IPS-18c (cell line): ENCODE measurements around the gene LMLN.
"Not testable (repeated sequence)": the region's sequence is repeated elsewhere in the genome, so short reads cannot be mapped to it uniquely, and the experiment has no call there.

Experiments
- H3K4me3 ChIP-seq: 2 replicates; pipeline ENCODE4 v1.7.0; 2013; ENCODE audit warnings: low read depth, mild to moderate bottlenecking, low read length, moderate library complexity; ENCODE audit not compliant: insufficient read depth
- H3K9me3 ChIP-seq: one replicate; pipeline ENCODE4 v1.6.1; 2013; ENCODE audit warnings: mild to moderate bottlenecking, low read length, moderate library complexity; ENCODE audit not compliant: control insufficient read depth, insufficient read depth

The LMLN gene

GRCh38 chr3:197953325-197953724 is 6.7 kb upstream of the LMLN start:
- Histone ChIP-seq H3K4me3 (no peak overlapping the region), H3K9me3 (no peaks in the 10 kb centered on the region)

- H3K4me3 ChIP-seq = no peak overlapping the region
Observed at GRCh38 chr3:197953881-197954280, 6.1 kb upstream of the LMLN start.

GRCh38 chr3:197955892-197956477 is 4.0 kb upstream of the LMLN start:
- H3K9me3 ChIP-seq = no peaks in the 10 kb centered on the region
- H3K4me3 ChIP-seq = no peak overlapping the region

More at GRCh38 chr3:197953881-197954280, 6.1 kb upstream of the LMLN start:
- H3K9me3 ChIP-seq = no peaks in the 10 kb centered on the region

- no peak overlapping the region for H3K4me3 ChIP-seq
Observed at GRCh38 chr3:197956626-197956988, 3.4 kb upstream of the LMLN start.

GRCh38 chr3:197957790-197958133 is 2.3 kb upstream of the LMLN start:
- no peaks in the 10 kb centered on the region for H3K9me3 ChIP-seq
- no peak overlapping the region for H3K4me3 ChIP-seq

More at GRCh38 chr3:197956626-197956988, 3.4 kb upstream of the LMLN start:
- no peaks in the 10 kb centered on the region for H3K9me3 ChIP-seq

- H3K4me3 ChIP-seq = no peak overlapping the region
- no peaks in the 10 kb centered on the region for H3K9me3 ChIP-seq
Observed at GRCh38 chr3:197958346-197958745, 1.7 kb upstream of the LMLN start.

- H3K9me3 ChIP-seq, H3K4me3 ChIP-seq: not testable (repeated sequence)
Observed at GRCh38 chr3:197958848-197959247, 1.2 kb upstream of the LMLN start.

GRCh38 chr3:197959500-197959890 is 522 bp upstream of the LMLN start:
- Histone ChIP-seq H3K9me3 (no peaks in the 10 kb centered on the region), H3K4me3 (peak overlapping the region; percentile 81)

- Histone ChIP-seq H3K4me3 (peak overlapping the region; percentile 81), H3K9me3 (peaks cover 3% of the 10 kb centered on the region)
Observed at GRCh38 chr3:197960694-197961581, 921 bp downstream of the LMLN start.

GRCh38 chr3:197961582-197961945 is 1.5 kb downstream of the LMLN start:
- no peak overlapping the region for H3K4me3 ChIP-seq
- H3K9me3 ChIP-seq = peaks cover 3% of the 10 kb centered on the region

GRCh38 chr3:197963019-197963637 is 3.1 kb downstream of the LMLN start:
- peaks cover 3% of the 10 kb centered on the region for H3K9me3 ChIP-seq

GRCh38 chr3:197967337-197967989 is 7.4 kb downstream of the LMLN start:
- not testable (repeated sequence) for H3K9me3 ChIP-seq, H3K4me3 ChIP-seq

More at GRCh38 chr3:197963019-197963637, 3.1 kb downstream of the LMLN start:
- H3K4me3 ChIP-seq = no peak overlapping the region

GRCh38 chr3:197970588-197970987 is 10.6 kb downstream of the LMLN start:
- H3K4me3 ChIP-seq = no peak overlapping the region
- peaks cover 4% of the 10 kb centered on the region for H3K9me3 ChIP-seq

- H3K9me3 ChIP-seq = peaks cover 4% of the 10 kb centered on the region
- no peak overlapping the region for H3K4me3 ChIP-seq
Observed at GRCh38 chr3:197974016-197974415, 14.0 kb downstream of the LMLN start.

- Histone ChIP-seq H3K4me3 (no peak overlapping the region), H3K9me3 (peaks cover 4% of the 10 kb centered on the region)
Observed at GRCh38 chr3:197975311-197975710, 15.3 kb downstream of the LMLN start.

GRCh38 chr3:197983076-197983475 is 23.1 kb downstream of the LMLN start:
- no peak overlapping the region for H3K4me3 ChIP-seq
- H3K9me3 ChIP-seq = no peaks in the 10 kb centered on the region

GRCh38 chr3:197989651-197990050 is 29.6 kb downstream of the LMLN start:
- no peaks in the 10 kb centered on the region for H3K9me3 ChIP-seq
- no peak overlapping the region for H3K4me3 ChIP-seq

- H3K4me3 ChIP-seq = no peak overlapping the region
Observed at GRCh38 chr3:197994736-197995135, 34.7 kb downstream of the LMLN start.

More at GRCh38 chr3:197994736-197995135, 34.7 kb downstream of the LMLN start:
- no peaks in the 10 kb centered on the region for H3K9me3 ChIP-seq
